ENCODE data around the gene FREM1. TPM values are rescaled to one million over a fixed set of nuclear protein-coding genes. Genes with fewer than 3 reads are reported as not detected.

The FREM1 gene
- total RNA-seq, 1 experiment from 2014 or later: 0.17 TPM

GRCh38 chr9:14843163-14843562 lies 67.1 kb downstream of the FREM1 start:
- TF ChIP-seq CTCF (conservative IDR thresholded peaks at IDR 0.05) (no peak), EZH2 (IDR thresholded peaks at IDR 0.05; ENCODE audit: low read depth) (no peak)
- Histone ChIP-seq H4K20me1 (ENCODE audit: insufficient read depth) (no peaks in the 10 kb centered on the region), H3K27me3 (ENCODE audit: insufficient read depth, low read depth) (no peaks in the 10 kb centered on the region), H3K27ac (no peak overlapping the region), H3K9me3 (ENCODE audit: insufficient read depth, low read depth) (no peaks in the 10 kb centered on the region), H3K79me2 (ENCODE audit: low read depth) (no peaks in the 10 kb centered on the region), H2AFZ (no peak overlapping the region), H3K4me1 (replicated peaks; ENCODE audit: insufficient read depth) (no peaks in the 10 kb centered on the region), H3K36me3 (ENCODE audit: low read depth) (no peaks in the 10 kb centered on the region), H3K9me2 (ENCODE audit: insufficient read depth) (no peaks in the 10 kb centered on the region), H3K4me3 (no peak overlapping the region), H3K4me2 (no peak overlapping the region), H3F3A (ENCODE audit: insufficient read depth, low read depth) (no peaks in the 10 kb centered on the region)
- no peak for DNase-seq
- ChIA-PET POLR2A (ENCODE audit: unreplicated experiment) (no interaction called here), CTCF (interaction anchor here (0.6 kb wide), 1 partner anchor 368 kb away, joined by 9 read pairs; no protein-coding TSS in a partner anchor)
- no TSS peak for BruUV-seq (replicated peaks)
- intact Hi-C loops (cut with micrococcal nuclease; ENCODE audit: unreplicated experiment): no loop called here

- Histone ChIP-seq H3K27ac (no peak overlapping the region), H3K27me3 (ENCODE audit: insufficient read depth, low read depth) (no peaks in the 10 kb centered on the region), H2AFZ (no peak overlapping the region), H3K4me2 (no peak overlapping the region), H3K9me2 (ENCODE audit: insufficient read depth) (no peaks in the 10 kb centered on the region), H3K36me3 (ENCODE audit: low read depth) (no peaks in the 10 kb centered on the region), H3K79me2 (ENCODE audit: low read depth) (no peaks in the 10 kb centered on the region), H4K20me1 (ENCODE audit: insufficient read depth) (no peaks in the 10 kb centered on the region), H3K9me3 (ENCODE audit: insufficient read depth, low read depth) (no peaks in the 10 kb centered on the region), H3K4me3 (no peak overlapping the region), H3F3A (ENCODE audit: insufficient read depth, low read depth) (no peaks in the 10 kb centered on the region), H3K4me1 (replicated peaks; ENCODE audit: insufficient read depth) (no peaks in the 10 kb centered on the region)
- ChIA-PET CTCF (no interaction called here), POLR2A (ENCODE audit: unreplicated experiment) (no interaction called here)
- DNase-seq: no peak
- BruUV-seq (replicated peaks): no TSS peak
- TF ChIP-seq EZH2 (IDR thresholded peaks at IDR 0.05; ENCODE audit: low read depth): no peak
- TF ChIP-seq CTCF (conservative IDR thresholded peaks at IDR 0.05): no peak
- intact Hi-C loops (cut with micrococcal nuclease; ENCODE audit: unreplicated experiment): no loop called here
Measured at GRCh38 chr9:14842269-14842668, 68.0 kb downstream of the FREM1 start.

- CTCF ChIA-PET: no interaction called here
- H3K27me3 ChIP-seq (ENCODE audit: insufficient read depth, low read depth): no peaks in the 10 kb centered on the region
- BruUV-seq (replicated peaks): no TSS peak
Measured at GRCh38 chr9:14838701-14839100, 71.5 kb downstream of the FREM1 start.

More at GRCh38 chr9:14838701-14839100, 71.5 kb downstream of the FREM1 start:
- H3K27ac ChIP-seq: no peak overlapping the region
- DNase-seq: no peak
- intact Hi-C loops (cut with micrococcal nuclease; ENCODE audit: unreplicated experiment): no loop called here
- H3K4me2 ChIP-seq: no peak overlapping the region
- H3F3A ChIP-seq (ENCODE audit: insufficient read depth, low read depth): no peaks in the 10 kb centered on the region
- no peak overlapping the region for H2AFZ ChIP-seq
- no peak for TF ChIP-seq EZH2 (IDR thresholded peaks at IDR 0.05; ENCODE audit: low read depth)
- no peak for TF ChIP-seq CTCF (conservative IDR thresholded peaks at IDR 0.05)
- no peaks in the 10 kb centered on the region for H3K36me3 ChIP-seq (ENCODE audit: low read depth)
- H3K9me3 ChIP-seq (ENCODE audit: insufficient read depth, low read depth): no peaks in the 10 kb centered on the region
- H3K9me2 ChIP-seq (ENCODE audit: insufficient read depth): no peaks in the 10 kb centered on the region
- H4K20me1 ChIP-seq (ENCODE audit: insufficient read depth): no peaks in the 10 kb centered on the region
- no peak overlapping the region for H3K4me3 ChIP-seq
- H3K4me1 ChIP-seq (replicated peaks; ENCODE audit: insufficient read depth): no peaks in the 10 kb centered on the region
- no peaks in the 10 kb centered on the region for H3K79me2 ChIP-seq (ENCODE audit: low read depth)
- POLR2A ChIA-PET (ENCODE audit: unreplicated experiment): no interaction called here
